Gastrocnemius medialis (tissue), 4 donors: ENCODE results near the gene GNB1. TPM values are rescaled to one million over a fixed set of nuclear protein-coding genes. Genes with fewer than 3 reads are reported as not detected.

Source experiments
- ATAC-seq, 2 donors: fragments of 150-250 bp; one replicate each; pipeline ENCODE4 v1.9.1; 2016
- DNase-seq, 2 donors: peaks; one replicate each; pipeline ENCODE4 v3.0.0-alpha.2; 2019
- H3K27ac ChIP-seq, 4 donors: fragments of 200-600 bp; sonication (generic); 1 replicate in 1 of 4; 2 replicates in 3 of 4; pipeline ENCODE4 v1.5.1; 2016 to 2018; ENCODE audit warnings: mild to moderate bottlenecking in 2 of 4, moderate library complexity in 1 of 4
- H3K27me3 ChIP-seq, 3 donors: fragments of 200-600 bp; sonication (generic) in 2 of 3; 1 replicate in 1 of 3; 2 replicates in 2 of 3; pipeline versions ENCODE4 v1.5.1 to v1.6.0; 2016 to 2019; ENCODE audit warnings: mild to moderate bottlenecking in 1 of 3, moderate library complexity in 1 of 3
- H3K36me3 ChIP-seq, 2 donors: fragments of 200-600 bp; sonication (generic) in 1 of 2; one replicate each; pipeline ENCODE4 v1.5.1; 2017 to 2018
- H3K4me1 ChIP-seq, 2 donors: fragments of 200-600 bp; sonication (generic) in 1 of 2; one replicate each; pipeline ENCODE4 v1.5.1; 2016 to 2017; ENCODE audit warnings: mild to moderate bottlenecking in 2 of 2
- H3K4me3 ChIP-seq, 4 donors: fragments of 200-600 bp; sonication (generic) in 3 of 4; 1 replicate in 1 of 4; 2 replicates in 3 of 4; pipeline ENCODE4 v1.5.1; 2016 to 2019; ENCODE audit warnings: mild to moderate bottlenecking in 2 of 4
- H3K9me3 ChIP-seq, 3 donors: fragments of 200-600 bp; sonication (generic) in 2 of 3; 1 replicate in 1 of 3; 2 replicates in 2 of 3; pipeline ENCODE4 v1.5.1; 2016 to 2019
- CTCF ChIP-seq, 5 experiments: fragments of 450-650 bp in 3 of 5; fragments of 200-600 bp in 2 of 5; sonication (generic) in 2 of 5; IDR thresholded peaks in 4 of 5; conservative IDR thresholded peaks in 1 of 5; 1 replicate in 4 of 5; 2 replicates in 1 of 5; pipeline ENCODE4 v1.5.1; 2016 to 2019; ENCODE audit warnings: antibody characterized with exemption in 5 of 5, mild to moderate bottlenecking in 3 of 5, moderate library complexity in 3 of 5
- POLR2A ChIP-seq, 2 donors: fragments of 450-650 bp; IDR thresholded peaks; one replicate each; pipeline ENCODE4 v1.6.1; 2017; ENCODE audit warnings: antibody characterized with exemption in 2 of 2, mild to moderate bottlenecking in 2 of 2, moderate library complexity in 2 of 2
- in situ Hi-C, 4 donors: fragments of 200-750 bp; cut with MboI; loops; one replicate each; pipeline versions ENCODE4 v1.15.0 to v1.8.0; 2017; ENCODE audit warnings: low sequenced_read_pairs in 4 of 4
- intact Hi-C: fragments of 100-400 bp; cut with DNase I; formaldehyde crosslinking; loops from one replicate; pipeline ENCODE4 v1.15.1; 2023; ENCODE audit warnings: low total_unique reads
- total RNA-seq, 4 donors: library from RNA; depleted of rRNA; stranded (reverse); fragments of >200 nt; gene quantifications; one replicate each; pipeline versions ENCODE4 v1.1.0 to v1.2.3, GENCODE V29; 2016

The GNB1 gene
- total RNA-seq, 4 donors from 2014 or later = 29.9 to 44.1 (median 37.2) TPM

- no peaks in the 10 kb centered on the region for H3K27me3 ChIP-seq
- peaks cover 0 to 2% of the 10 kb centered on the region in 2 donors for H3K36me3 ChIP-seq
- H3K4me1 ChIP-seq = peaks cover 49 to 52% of the 10 kb centered on the region in 2 donors
- no peaks in the 10 kb centered on the region for H3K9me3 ChIP-seq
- TF ChIP-seq CTCF (IDR thresholded peaks at IDR 0.05 in 4 of 5, conservative IDR thresholded peaks at IDR 0.05 in 1 of 5) (no peak), POLR2A (IDR thresholded peaks at IDR 0.05) (no peak)
- ATAC-seq (no peak), DNase-seq (no peak)
- intact Hi-C loops = no loop called here
- in situ Hi-C loops = loop anchor here in 1 of 4 donors (10.0 kb wide), 1 partner anchor 62 kb away; no protein-coding TSS in a partner anchor
- H3K27ac ChIP-seq = no peak overlapping the region
- no peak overlapping the region for H3K4me3 ChIP-seq
Measured at GRCh38 chr1:1842360-1843146, 48.3 kb downstream of the GNB1 start.

GRCh38 chr1:1841575-1841995 is 49.3 kb downstream of the GNB1 start:
- no peak for DNase-seq
- no peak for TF ChIP-seq CTCF (IDR thresholded peaks at IDR 0.05 in 4 of 5, conservative IDR thresholded peaks at IDR 0.05 in 1 of 5)
- TF ChIP-seq POLR2A (IDR thresholded peaks at IDR 0.05) = no peak
- Histone ChIP-seq H3K4me3 (no peak overlapping the region), H3K27ac (peak overlapping the region in 1 of 4 donors; percentile 21), H3K4me1 (peaks cover 41 to 43% of the 10 kb centered on the region in 2 donors), H3K36me3 (peaks cover 0 to 6% of the 10 kb centered on the region in 2 donors), H3K27me3 (no peaks in the 10 kb centered on the region), H3K9me3 (no peaks in the 10 kb centered on the region)
- in situ Hi-C loops (loop anchor here in 1 of 4 donors (10.0 kb wide), 1 partner anchor 63 kb away; no protein-coding TSS in a partner anchor), intact Hi-C loops (no loop called here)
- no peak for ATAC-seq

- no peak overlapping the region for H3K4me3 ChIP-seq
- no peak for TF ChIP-seq CTCF (IDR thresholded peaks at IDR 0.05 in 4 of 5, conservative IDR thresholded peaks at IDR 0.05 in 1 of 5)
- TF ChIP-seq POLR2A (IDR thresholded peaks at IDR 0.05) = no peak
- peaks cover 0 to 6% of the 10 kb centered on the region in 2 donors for H3K36me3 ChIP-seq
- ATAC-seq = no peak
- H3K4me1 ChIP-seq = peaks cover 31 to 32% of the 10 kb centered on the region in 2 donors
- DNase-seq = no peak
- no peaks in the 10 kb centered on the region for H3K27me3 ChIP-seq
- in situ Hi-C loops = no loop called here
- intact Hi-C loops = no loop called here
- H3K27ac ChIP-seq = no peak overlapping the region
- H3K9me3 ChIP-seq = no peaks in the 10 kb centered on the region
Measured at GRCh38 chr1:1839311-1839965, 51.4 kb downstream of the GNB1 start.

- TF ChIP-seq CTCF (IDR thresholded peaks at IDR 0.05 in 4 of 5, conservative IDR thresholded peaks at IDR 0.05 in 1 of 5) (no peak), POLR2A (IDR thresholded peaks at IDR 0.05) (no peak)
- intact Hi-C loops = no loop called here
Measured at GRCh38 chr1:1836119-1836518, 54.8 kb downstream of the GNB1 start.

More at GRCh38 chr1:1836119-1836518, 54.8 kb downstream of the GNB1 start:
- ATAC-seq (no peak), DNase-seq (no peak)
- no peak overlapping the region for H3K27ac ChIP-seq
- no peak overlapping the region for H3K4me3 ChIP-seq
- peaks cover 0 to 6% of the 10 kb centered on the region in 2 donors for H3K36me3 ChIP-seq
- in situ Hi-C loops = no loop called here
- no peaks in the 10 kb centered on the region for H3K9me3 ChIP-seq
- H3K4me1 ChIP-seq = peaks cover 18 to 20% of the 10 kb centered on the region in 2 donors
- H3K27me3 ChIP-seq = no peaks in the 10 kb centered on the region
